Measurements from ENCODE around the gene USP22.
A peak's percentile ranks its signal among the peaks of the same experiment; 100 is the strongest.

DNA sequence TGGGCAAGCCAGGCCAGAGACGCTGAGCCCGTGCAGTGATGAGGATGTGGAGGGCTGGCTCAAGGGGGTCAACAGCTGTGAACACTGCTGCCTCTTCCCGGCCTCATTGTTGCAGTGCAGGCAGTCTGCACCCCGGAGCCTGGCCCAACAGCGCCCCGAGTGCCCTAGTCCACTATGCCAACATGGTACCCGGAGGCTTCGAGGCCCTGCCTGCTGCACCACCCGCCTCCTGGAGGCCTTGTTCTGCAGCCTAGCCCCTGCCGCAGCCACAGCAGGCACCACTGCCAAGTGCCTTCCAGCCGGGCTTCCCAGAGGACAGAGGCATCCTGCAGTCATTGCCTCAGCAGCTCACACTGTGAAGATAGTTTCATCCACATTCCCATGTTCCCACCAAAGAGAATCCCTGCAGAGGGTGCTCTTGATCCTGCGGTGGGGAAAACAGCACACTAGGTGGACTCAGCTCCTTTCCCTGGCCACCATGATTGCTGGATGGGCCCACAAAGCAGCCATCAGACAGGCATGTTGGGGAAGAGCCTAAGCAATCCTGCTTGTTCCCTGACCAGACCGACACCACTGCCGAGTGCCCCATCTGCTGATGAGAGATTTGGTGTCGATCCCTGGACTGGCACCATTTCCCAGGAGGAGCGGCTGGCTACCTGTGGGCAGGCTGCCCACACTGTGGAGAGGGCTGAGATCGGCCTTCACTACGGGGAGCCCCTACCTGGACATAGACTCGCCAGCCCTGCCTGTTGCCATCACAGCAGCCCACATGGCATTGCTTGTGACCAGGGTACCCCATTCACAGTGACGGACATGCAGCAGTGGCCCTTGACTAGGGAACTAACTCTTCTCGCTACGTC is 44.9 kb downstream of the USP22 start:
- no peak for TF ChIP-seq POLR2A (IDR thresholded peaks at IDR 0.05)
- TF ChIP-seq, protein P1, sequence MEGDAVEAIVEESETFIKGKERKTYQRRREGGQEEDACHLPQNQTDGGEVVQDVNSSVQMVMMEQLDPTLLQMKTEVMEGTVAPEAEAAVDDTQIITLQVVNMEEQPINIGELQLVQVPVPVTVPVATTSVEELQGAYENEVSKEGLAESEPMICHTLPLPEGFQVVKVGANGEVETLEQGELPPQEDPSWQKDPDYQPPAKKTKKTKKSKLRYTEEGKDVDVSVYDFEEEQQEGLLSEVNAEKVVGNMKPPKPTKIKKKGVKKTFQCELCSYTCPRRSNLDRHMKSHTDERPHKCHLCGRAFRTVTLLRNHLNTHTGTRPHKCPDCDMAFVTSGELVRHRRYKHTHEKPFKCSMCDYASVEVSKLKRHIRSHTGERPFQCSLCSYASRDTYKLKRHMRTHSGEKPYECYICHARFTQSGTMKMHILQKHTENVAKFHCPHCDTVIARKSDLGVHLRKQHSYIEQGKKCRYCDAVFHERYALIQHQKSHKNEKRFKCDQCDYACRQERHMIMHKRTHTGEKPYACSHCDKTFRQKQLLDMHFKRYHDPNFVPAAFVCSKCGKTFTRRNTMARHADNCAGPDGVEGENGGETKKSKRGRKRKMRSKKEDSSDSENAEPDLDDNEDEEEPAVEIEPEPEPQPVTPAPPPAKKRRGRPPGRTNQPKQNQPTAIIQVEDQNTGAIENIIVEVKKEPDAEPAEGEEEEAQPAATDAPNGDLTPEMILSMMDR (IDR thresholded peaks at IDR 0.05 in 8 of 11, conservative IDR thresholded peaks at IDR 0.05 in 3 of 11), result no peak
- peak in 2 of 3 donors; percentile 28 to 58 for TF ChIP-seq POLR2AphosphoS5 (IDR thresholded peaks at IDR 0.05)

Data from spleen (tissue), 7 donors.